ENCODE data around the gene CRABP1.

GRCh38 chr15:78397382-78397781 lies 57.2 kb downstream of the CRABP1 start:
- TF ChIP-seq POLR2A (IDR thresholded peaks at IDR 0.05) (no peak), CTCF (IDR thresholded peaks at IDR 0.05) (no peak)

All from lower leg skin (tissue), 3 donors.